B cell (primary cell): ENCODE data around the gene CDC5L. TPM values are rescaled to one million over a fixed set of nuclear protein-coding genes. Genes with fewer than 3 reads are reported as not detected.

Experiments
- ATAC-seq: fragments of 200-7000 bp; cut with Tn5 transposase; one replicate; pipeline ENCODE4 v1.10.0; 2021; ENCODE audit warnings: low read depth, mild to moderate bottlenecking, moderate number of reproducible peaks, moderate library complexity
- CTCF ChIA-PET: fragments of 350-600 bp; sonication (Branson Sonifier 250); formaldehyde crosslinking; loops from one replicate; lab custom pipeline; 2021; ENCODE audit warnings: antibody characterized with exemption, inconsistent platforms; lab: Charles Lee
- POLR2A ChIA-PET: fragments of 350-600 bp; sonication (Branson Sonifier 250); formaldehyde crosslinking; loops from one replicate; lab custom pipeline; 2021; ENCODE audit warnings: antibody characterized with exemption; lab: Charles Lee
- DNase-seq: peaks from one replicate; pipeline ENCODE4 v3.0.0; 2013
- H2AFZ ChIP-seq: 2 replicates; pipeline ENCODE4 v1.6.1; 2012; ENCODE audit warnings: mild to moderate bottlenecking, low read depth, low read length; ENCODE audit not compliant: insufficient read depth, poor library complexity, severe bottlenecking
- H3K27ac ChIP-seq, 2 donors: 1 replicate in 1 of 2; 2 replicates in 1 of 2; pipeline ENCODE4 v1.5.1; 2012 to 2013; ENCODE audit warnings: low read length in 2 of 2, mild to moderate bottlenecking in 2 of 2, moderate library complexity in 1 of 2
- H3K27me3 ChIP-seq, 4 experiments: fragments of 200-600 bp in 1 of 4; sonication (generic) in 1 of 4; replicated peaks in 1 of 4; 1 replicate in 2 of 4; 2 replicates in 2 of 4; pipeline versions ENCODE4 v1.6.1 to v1.7.0; 2013 to 2016; ENCODE audit warnings: low read length in 3 of 4, mild to moderate bottlenecking in 2 of 4, mixed read lengths in 1 of 4, moderate library complexity in 1 of 4; ENCODE audit not compliant: insufficient read depth in 4 of 4, control insufficient read depth in 3 of 4; ENCODE audit errors: control extremely low read depth in 1 of 4
- H3K36me3 ChIP-seq, 2 experiments: replicated peaks in 1 of 2; 1 replicate in 1 of 2; 2 replicates in 1 of 2; pipeline versions ENCODE4 v1.6.1 to v1.7.1; 2013; ENCODE audit warnings: low read length in 1 of 2; ENCODE audit not compliant: insufficient read depth in 2 of 2, control insufficient read depth in 1 of 2; ENCODE audit errors: control extremely low read depth in 1 of 2, extremely low read depth in 1 of 2
- H3K4me1 ChIP-seq, 2 donors: fragments of 200-600 bp in 1 of 2; sonication (generic) in 1 of 2; 1 replicate in 1 of 2; 2 replicates in 1 of 2; pipeline versions ENCODE4 v1.5.1 to v1.6.1; 2013 to 2017; ENCODE audit warnings: low read length in 2 of 2; ENCODE audit not compliant: control insufficient read depth in 2 of 2, insufficient read depth in 2 of 2
- H3K4me2 ChIP-seq: replicated peaks from 2 replicates; pipeline ENCODE3; 2012; ENCODE audit warnings: mild to moderate bottlenecking, low read depth, low read length; ENCODE audit not compliant: poor library complexity, severe bottlenecking
- H3K4me3 ChIP-seq, 5 experiments: fragments of 200-600 bp in 1 of 5; sonication (generic) in 1 of 5; 1 replicate in 3 of 5; 2 replicates in 2 of 5; pipeline versions ENCODE4 v1.5.1 to v1.7.0; 2011 to 2016; ENCODE audit warnings: low read length in 4 of 5, mild to moderate bottlenecking in 4 of 5, low read depth in 2 of 5, control low read depth in 1 of 5, moderate library complexity in 1 of 5; ENCODE audit not compliant: insufficient read depth in 1 of 5; ENCODE audit errors: control extremely low read depth in 1 of 5, extremely low read depth in 1 of 5
- H3K79me2 ChIP-seq: fragments of 200-600 bp; sonication (generic); one replicate; pipeline ENCODE4 v1.6.0; 2016; ENCODE audit warnings: low read length; ENCODE audit not compliant: control insufficient read depth, insufficient read depth
- H3K9ac ChIP-seq: fragments of 200-600 bp; sonication (generic); 2 replicates; pipeline ENCODE4 v1.6.1; 2017; ENCODE audit warnings: mild to moderate bottlenecking, low read length, moderate library complexity
- H3K9me3 ChIP-seq, 3 donors: one replicate each; pipeline versions ENCODE4 v1.6.1 to v1.7.1; 2013; ENCODE audit warnings: low read length in 2 of 3; ENCODE audit not compliant: control insufficient read depth in 2 of 3, insufficient read depth in 1 of 3; ENCODE audit errors: control extremely low read depth in 1 of 3
- H4K20me1 ChIP-seq: 2 replicates; pipeline ENCODE4 v1.6.0; 2012; ENCODE audit warnings: mild to moderate bottlenecking, low read length; ENCODE audit not compliant: insufficient read depth, control insufficient read depth, poor library complexity, severe bottlenecking
- H3K27ac Mint-ChIP-seq: one replicate; pipeline ENCODE4 v1.8.0; 2021; ENCODE audit warnings: mixed read lengths
- H3K27me3 Mint-ChIP-seq: one replicate; pipeline ENCODE4 v1.8.0; 2021; ENCODE audit warnings: mixed read lengths
- H3K4me1 Mint-ChIP-seq: one replicate; pipeline ENCODE4 v1.8.0; 2021; ENCODE audit warnings: mixed read lengths
- H3K4me3 Mint-ChIP-seq: one replicate; pipeline ENCODE4 v1.8.0; 2021; ENCODE audit warnings: mixed read lengths
- H3K9me3 Mint-ChIP-seq: one replicate; pipeline ENCODE4 v1.8.0; 2022; ENCODE audit warnings: mixed read lengths; ENCODE audit not compliant: insufficient read depth
- EZH2 ChIP-seq: IDR thresholded peaks from 2 replicates; pipeline ENCODE4 v1.6.1; 2012; ENCODE audit warnings: borderline replicate concordance, low read depth, mild to moderate bottlenecking, moderate library complexity, low read length; ENCODE audit not compliant: insufficient read depth, poor library complexity, severe bottlenecking
- WGBS: methylation state at CpG from one replicate; pipeline ENCODE4 v1.1.5; 2013; ENCODE audit warnings: missing lambda C conversion rate; ENCODE audit not compliant: insufficient coverage; 5-methylcytosine and 5-hydroxymethylcytosine counted together
- intact Hi-C: fragments of 100-400 bp; cut with micrococcal nuclease; formaldehyde crosslinking; loops from one replicate; pipeline ENCODE4 v1.10.0; 2022
- polyA plus RNA-seq: library from polyadenylated mRNA; depleted of rRNA; stranded (reverse); fragments of >200 nt; gene quantifications from 2 replicates; pipeline ENCODE4 v1.2.3, GENCODE V29; 2012
- total RNA-seq, 2 donors: library from RNA; stranded (reverse); fragments of 120-200 nt in 1 of 2; gene quantifications; 1 replicate in 1 of 2; 2 replicates in 1 of 2; pipeline versions ENCODE4 v1.2.3 to v1.2.4, GENCODE V29; 2013 to 2022
- TF ChIP-seq, protein P1 (sequence below): fragments of 200-600 bp; IDR thresholded peaks from one replicate; pipeline ENCODE4 v1.8.0; 2022; ENCODE audit warnings: antibody characterized with exemption, mild to moderate bottlenecking

Gene CDC5L
- total and polyA plus RNA-seq, 2 donors (not counting 1 experiment from before 2014, with no cell fraction given): 4.1 to 22.2 TPM

GRCh38 chr6:44339301-44339700 lies 48.2 kb upstream of the CDC5L start:
- H3K79me2 ChIP-seq: no peaks in the 10 kb centered on the region
- peaks cover 0 to 30% (median 22%) of the 10 kb centered on the region in 4 experiments for H3K27me3 ChIP-seq
- H3K9me3 ChIP-seq: no peaks in the 10 kb centered on the region
- ChIA-PET POLR2A (interaction anchor here (0.7 to 1.6 kb wide), 2 partner anchors 49 to 72 kb away, joined by 3 to 4 read pairs; no protein-coding TSS in a partner anchor), CTCF (interaction anchor here (0.7 to 6.4 kb wide), 15 partner anchors 8 to 241 kb away, joined by 3 to 70 read pairs (median 3); partner anchors contain the start of gene TMEM151B)
- 91% methylated on average over 5 of the region's 5 CpGs for WGBS
- no peak for DNase-seq
- no peak overlapping the region for H3K9ac ChIP-seq
- H3K4me1 ChIP-seq: peaks cover 0 to 6% of the 10 kb centered on the region in 2 donors
- ATAC-seq: no peak
- Mint-ChIP-seq H3K27me3 (peaks cover 32% of the 10 kb centered on the region), H3K4me3 (no peak overlapping the region), H3K27ac (no peak overlapping the region), H3K9me3 (no peaks in the 10 kb centered on the region), H3K4me1 (no peaks in the 10 kb centered on the region)
- TF ChIP-seq, protein P1, sequence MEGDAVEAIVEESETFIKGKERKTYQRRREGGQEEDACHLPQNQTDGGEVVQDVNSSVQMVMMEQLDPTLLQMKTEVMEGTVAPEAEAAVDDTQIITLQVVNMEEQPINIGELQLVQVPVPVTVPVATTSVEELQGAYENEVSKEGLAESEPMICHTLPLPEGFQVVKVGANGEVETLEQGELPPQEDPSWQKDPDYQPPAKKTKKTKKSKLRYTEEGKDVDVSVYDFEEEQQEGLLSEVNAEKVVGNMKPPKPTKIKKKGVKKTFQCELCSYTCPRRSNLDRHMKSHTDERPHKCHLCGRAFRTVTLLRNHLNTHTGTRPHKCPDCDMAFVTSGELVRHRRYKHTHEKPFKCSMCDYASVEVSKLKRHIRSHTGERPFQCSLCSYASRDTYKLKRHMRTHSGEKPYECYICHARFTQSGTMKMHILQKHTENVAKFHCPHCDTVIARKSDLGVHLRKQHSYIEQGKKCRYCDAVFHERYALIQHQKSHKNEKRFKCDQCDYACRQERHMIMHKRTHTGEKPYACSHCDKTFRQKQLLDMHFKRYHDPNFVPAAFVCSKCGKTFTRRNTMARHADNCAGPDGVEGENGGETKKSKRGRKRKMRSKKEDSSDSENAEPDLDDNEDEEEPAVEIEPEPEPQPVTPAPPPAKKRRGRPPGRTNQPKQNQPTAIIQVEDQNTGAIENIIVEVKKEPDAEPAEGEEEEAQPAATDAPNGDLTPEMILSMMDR: no peak
- TF ChIP-seq EZH2: no peak
- no peak overlapping the region for H2AFZ ChIP-seq
- no peaks in the 10 kb centered on the region for H4K20me1 ChIP-seq
- H3K4me2 ChIP-seq: no peak overlapping the region
- no peak overlapping the region for H3K27ac ChIP-seq
- H3K4me3 ChIP-seq: no peak overlapping the region
- intact Hi-C loops: no loop called here
- H3K36me3 ChIP-seq: no peaks in the 10 kb centered on the region

DNA sequence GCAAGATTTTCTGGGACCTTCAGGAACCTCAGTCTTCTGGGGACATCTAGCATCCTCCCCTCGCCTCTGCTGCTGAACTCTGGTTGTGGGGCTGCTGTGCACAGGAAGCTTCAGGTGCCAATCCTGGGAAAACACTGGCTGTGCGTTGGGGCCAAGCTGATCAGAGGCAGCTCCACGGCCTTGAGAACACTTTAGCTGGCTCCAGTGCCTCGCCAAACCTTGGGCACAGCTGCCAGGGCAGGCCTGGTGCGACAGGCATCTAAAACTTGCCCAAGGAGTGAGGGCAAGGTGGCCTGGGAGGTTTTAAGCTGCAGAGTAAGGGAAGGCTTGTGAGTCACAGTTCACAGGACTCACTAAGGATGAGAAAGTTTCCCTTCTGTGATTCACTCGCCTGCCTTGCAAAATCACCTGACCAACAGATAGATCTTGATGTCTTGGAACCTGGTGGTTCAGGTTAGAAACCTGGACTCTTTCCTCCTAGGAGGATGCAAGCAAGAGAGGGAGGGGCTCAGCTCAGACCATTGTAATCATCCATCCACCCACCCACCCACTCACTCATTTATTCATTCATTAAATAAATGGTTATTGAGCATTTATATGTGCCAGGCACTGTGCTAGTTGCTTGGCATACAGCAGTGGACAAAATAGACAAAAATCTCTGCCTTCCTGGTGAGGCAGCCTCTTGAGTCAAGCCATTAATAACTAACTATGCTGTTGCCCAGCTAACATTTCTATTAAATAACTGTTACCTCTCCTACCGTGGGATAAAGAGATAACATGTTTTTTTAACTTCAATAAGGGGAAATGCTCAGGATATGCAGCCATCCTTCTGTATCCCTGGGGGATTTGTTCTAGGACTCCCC lies 47.5 kb upstream of the CDC5L start:
- no peak for ATAC-seq
- Mint-ChIP-seq H3K27ac (no peak overlapping the region), H3K27me3 (peaks cover 39% of the 10 kb centered on the region), H3K4me1 (no peaks in the 10 kb centered on the region), H3K4me3 (no peak overlapping the region), H3K9me3 (no peaks in the 10 kb centered on the region)
- H3K9me3 ChIP-seq: no peaks in the 10 kb centered on the region
- H3K9ac ChIP-seq: no peak overlapping the region
- 79% methylated on average over 5 of the region's 7 CpGs for WGBS
- no peak for DNase-seq
- ChIA-PET POLR2A (interaction anchor here (1.6 kb wide), 1 partner anchor 72 kb away, joined by 4 read pairs; no protein-coding TSS in a partner anchor), CTCF (interaction anchor here (1.0 to 6.4 kb wide), 10 partner anchors 9 to 242 kb away, joined by 3 to 70 read pairs (median 6); partner anchors contain the start of gene TMEM151B)
- H4K20me1 ChIP-seq: no peaks in the 10 kb centered on the region
- no peak for TF ChIP-seq EZH2
- TF ChIP-seq, protein P1: no peak
- H3K36me3 ChIP-seq: no peaks in the 10 kb centered on the region
- H3K4me3 ChIP-seq: no peak overlapping the region
- H3K4me1 ChIP-seq: peaks cover 0 to 6% of the 10 kb centered on the region in 2 donors
- no peak overlapping the region for H2AFZ ChIP-seq
- no peak overlapping the region for H3K4me2 ChIP-seq
- H3K79me2 ChIP-seq: no peaks in the 10 kb centered on the region
- no peak overlapping the region for H3K27ac ChIP-seq
- intact Hi-C loops: no loop called here
- peaks cover 0 to 33% (median 23%) of the 10 kb centered on the region in 4 experiments for H3K27me3 ChIP-seq
